ENCODE measurements around the gene ABCC10. TPM values are rescaled to one million over a fixed set of nuclear protein-coding genes. Genes with fewer than 3 reads are reported as not detected.
"Not testable (repeated sequence)": the region's sequence is repeated elsewhere in the genome, so short reads cannot be mapped to it uniquely, and the experiment has no call there.

ABCC10 gene
- total and polyA plus RNA-seq, 11 donors = 6.4 to 19.6 (median 10.3) TPM

GRCh38 chr6:43412541-43412940 is 14.8 kb upstream of the ABCC10 start:
- 50 to 84% (median 73%) methylated on average over 2 to 5 of the region's 5 CpGs; no CpG with 5 or more reads in 1 of the 4 donors for WGBS, 4 donors
- Histone ChIP-seq H3K4me3 (no peak overlapping the region), H3K27me3 (no peaks in the 10 kb centered on the region), H3K36me3 (no peaks in the 10 kb centered on the region), H3K4me1 (no peaks in the 10 kb centered on the region), H3K9me3 (no peaks in the 10 kb centered on the region), H3K27ac (no peak overlapping the region)
- intact Hi-C loops (cut with DNase I) = no loop called here
- no peak for TF ChIP-seq POLR2A (IDR thresholded peaks at IDR 0.05)
- TF ChIP-seq, protein P1, sequence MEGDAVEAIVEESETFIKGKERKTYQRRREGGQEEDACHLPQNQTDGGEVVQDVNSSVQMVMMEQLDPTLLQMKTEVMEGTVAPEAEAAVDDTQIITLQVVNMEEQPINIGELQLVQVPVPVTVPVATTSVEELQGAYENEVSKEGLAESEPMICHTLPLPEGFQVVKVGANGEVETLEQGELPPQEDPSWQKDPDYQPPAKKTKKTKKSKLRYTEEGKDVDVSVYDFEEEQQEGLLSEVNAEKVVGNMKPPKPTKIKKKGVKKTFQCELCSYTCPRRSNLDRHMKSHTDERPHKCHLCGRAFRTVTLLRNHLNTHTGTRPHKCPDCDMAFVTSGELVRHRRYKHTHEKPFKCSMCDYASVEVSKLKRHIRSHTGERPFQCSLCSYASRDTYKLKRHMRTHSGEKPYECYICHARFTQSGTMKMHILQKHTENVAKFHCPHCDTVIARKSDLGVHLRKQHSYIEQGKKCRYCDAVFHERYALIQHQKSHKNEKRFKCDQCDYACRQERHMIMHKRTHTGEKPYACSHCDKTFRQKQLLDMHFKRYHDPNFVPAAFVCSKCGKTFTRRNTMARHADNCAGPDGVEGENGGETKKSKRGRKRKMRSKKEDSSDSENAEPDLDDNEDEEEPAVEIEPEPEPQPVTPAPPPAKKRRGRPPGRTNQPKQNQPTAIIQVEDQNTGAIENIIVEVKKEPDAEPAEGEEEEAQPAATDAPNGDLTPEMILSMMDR (IDR thresholded peaks at IDR 0.05) = no peak
- ATAC-seq (no peak), DNase-seq (no peak)

DNA sequence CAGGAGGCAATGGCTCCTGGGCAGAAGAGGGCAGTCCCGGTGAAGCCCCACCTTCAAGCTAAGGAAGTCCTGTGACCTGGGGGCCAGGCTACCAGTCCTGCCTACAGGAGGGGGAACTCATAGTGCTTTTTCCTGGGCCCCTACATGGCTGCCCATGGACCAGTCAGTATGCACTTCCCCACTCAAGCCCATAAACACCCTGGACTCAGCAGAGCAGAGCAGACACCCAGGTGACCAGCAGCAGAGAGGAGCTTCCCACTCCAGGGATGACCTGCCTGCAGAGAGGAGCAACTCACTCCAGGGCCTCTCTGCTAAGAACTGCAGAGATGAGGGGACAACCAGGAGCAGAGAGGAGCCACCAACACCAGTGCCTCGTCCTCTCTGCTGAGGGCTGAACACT is 14.3 kb upstream of the ABCC10 start:
- ATAC-seq (no peak), DNase-seq (no peak)
- no peak overlapping the region for H3K27ac ChIP-seq
- no peak overlapping the region for H3K4me3 ChIP-seq
- WGBS, 4 donors = 83 to 94% (median 93%) methylated on average over 1 to 2 of the region's 2 CpGs
- no peaks in the 10 kb centered on the region for H3K4me1 ChIP-seq
- no peaks in the 10 kb centered on the region for H3K36me3 ChIP-seq
- H3K9me3 ChIP-seq = no peaks in the 10 kb centered on the region
- no peaks in the 10 kb centered on the region for H3K27me3 ChIP-seq
- intact Hi-C loops (cut with DNase I) = no loop called here
- TF ChIP-seq POLR2A (IDR thresholded peaks at IDR 0.05) = no peak
- TF ChIP-seq, protein P1 (IDR thresholded peaks at IDR 0.05) = no peak

DNA sequence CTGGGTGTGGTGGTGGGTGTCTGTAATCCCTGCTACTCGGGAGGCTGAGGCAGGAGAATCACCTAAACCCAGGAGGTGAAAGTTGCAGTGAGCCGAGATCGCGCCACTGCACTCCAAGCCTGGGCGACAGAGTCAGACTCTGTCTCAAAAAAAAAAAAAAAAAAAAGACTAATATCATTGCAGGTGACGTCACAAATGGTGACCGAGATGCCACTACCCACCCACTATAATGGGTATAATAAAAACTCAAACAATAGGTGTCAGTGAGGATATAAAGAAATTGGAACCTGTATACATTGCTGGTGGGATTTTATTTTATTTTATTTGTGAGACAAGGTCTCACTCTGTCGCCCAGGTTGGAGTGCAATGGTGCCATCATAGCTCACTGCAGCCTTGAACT is 12.1 kb upstream of the ABCC10 start:
- H3K27me3 ChIP-seq; intact Hi-C loops (cut with DNase I): not testable (repeated sequence)
- WGBS, 4 donors = 88 to 93% (median 91%) methylated on average over 8 of the region's 8 CpGs

DNA sequence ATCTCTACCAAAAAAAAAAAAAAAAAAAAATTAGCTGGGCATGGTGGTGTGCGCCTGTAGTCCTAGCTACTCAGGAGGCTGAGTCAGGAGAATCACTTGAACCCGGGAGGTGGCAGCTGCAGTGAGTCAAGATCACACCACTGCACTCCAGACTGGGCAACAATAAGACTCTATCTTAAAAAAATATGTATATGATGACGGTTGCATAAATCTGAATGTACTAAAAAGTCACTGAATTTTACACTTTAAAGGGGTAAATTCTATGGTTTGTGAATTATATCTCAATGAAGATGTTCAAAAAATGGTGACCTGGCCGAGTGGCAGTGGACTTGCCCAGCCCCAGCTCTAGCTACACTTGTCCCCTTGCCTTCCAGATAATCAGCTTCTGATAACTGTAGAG is 10.4 kb upstream of the ABCC10 start:
- H3K9me3 ChIP-seq = no peaks in the 10 kb centered on the region
- no peaks in the 10 kb centered on the region for H3K36me3 ChIP-seq
- ATAC-seq = no peak
- H3K27ac ChIP-seq = no peak overlapping the region
- no peaks in the 10 kb centered on the region for H3K4me1 ChIP-seq
- no peak for TF ChIP-seq POLR2A (IDR thresholded peaks at IDR 0.05)
- TF ChIP-seq, protein P1 (IDR thresholded peaks at IDR 0.05) = no peak
- no peaks in the 10 kb centered on the region for H3K27me3 ChIP-seq
- 73 to 83% (median 77%) methylated on average over 4 of the region's 4 CpGs for WGBS, 4 donors
- intact Hi-C loops (cut with DNase I) = no loop called here
- no peak overlapping the region for H3K4me3 ChIP-seq
- DNase-seq = no peak

More for the DNA sequence above, 12.1 kb upstream of the ABCC10 start:
- not testable (repeated sequence) for DNase-seq, H3K4me3 ChIP-seq, H3K4me1 ChIP-seq, H3K27ac ChIP-seq, H3K36me3 ChIP-seq, H3K9me3 ChIP-seq, ATAC-seq

DNA sequence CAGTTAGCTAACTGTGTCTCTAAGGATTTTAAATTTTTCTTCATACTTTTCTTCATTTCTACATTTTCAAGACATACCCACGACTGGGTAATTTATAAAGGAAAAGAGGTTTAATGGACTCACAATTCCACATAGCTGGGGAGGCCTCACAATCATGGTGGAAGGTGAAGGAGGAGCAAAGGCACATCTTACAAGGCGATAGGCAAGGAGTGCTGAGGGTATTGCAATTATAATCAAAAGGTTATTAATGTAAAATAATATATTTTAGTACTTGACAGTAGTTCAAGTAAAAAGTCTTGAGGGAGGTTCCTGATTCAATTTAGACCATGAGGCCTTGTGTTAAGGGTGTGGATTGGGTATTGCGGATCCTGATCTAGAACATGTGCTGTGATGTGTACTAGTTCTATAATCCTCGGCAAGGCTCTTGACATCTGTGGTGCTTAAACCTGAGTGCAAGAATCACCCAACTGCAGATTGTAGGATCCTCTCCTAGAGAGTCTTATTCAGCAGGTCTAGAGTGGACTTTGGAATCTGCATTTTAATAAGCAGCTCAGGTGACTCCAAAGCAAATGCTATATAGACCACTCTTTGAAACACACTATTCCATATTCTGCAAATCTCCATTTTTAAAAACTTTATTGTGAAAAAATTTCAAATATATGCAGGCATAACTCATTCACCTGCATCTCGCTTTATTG is 7.2 kb upstream of the ABCC10 start:
- Histone ChIP-seq H3K27me3 (no peaks in the 10 kb centered on the region), H3K4me1 (no peaks in the 10 kb centered on the region), H3K4me3 (no peak overlapping the region), H3K9me3 (no peaks in the 10 kb centered on the region), H3K27ac (no peak overlapping the region), H3K36me3 (no peaks in the 10 kb centered on the region)
- WGBS, 4 donors = 61 to 64% (median 63%) methylated on average over 5 of the region's 5 CpGs
- intact Hi-C loops (cut with DNase I) = loop anchor here in 1 of 10 donors (10.0 kb wide), 1 partner anchor 45 kb away; no protein-coding TSS in a partner anchor
- DNase-seq (no peak), ATAC-seq (no peak)
- no peak for TF ChIP-seq POLR2A (IDR thresholded peaks at IDR 0.05)
- TF ChIP-seq, protein P1 (IDR thresholded peaks at IDR 0.05) = no peak

Measured in heart left ventricle (tissue), 16 donors.